Ureter (tissue), 1 donor: ENCODE results near the gene ZNF543. TPM values are rescaled to one million over a fixed set of nuclear protein-coding genes. Genes with fewer than 3 reads are reported as not detected.
"Not testable (repeated sequence)": the region's sequence is repeated elsewhere in the genome, so short reads cannot be mapped to it uniquely, and the experiment has no call there.

Experiments
- DNase-seq: peaks from one replicate; pipeline ENCODE4 v3.0.0-alpha.2; 2020; ENCODE audit warnings: low spot score
- total RNA-seq: library from RNA; stranded (reverse); gene quantifications from one replicate; pipeline ENCODE4 v1.2.4, GENCODE V29; 2023
- donor health status: DM: yes; HTN: yes; CAD: no.

ZNF543 gene
- total RNA-seq = 11.7 TPM

DNA sequence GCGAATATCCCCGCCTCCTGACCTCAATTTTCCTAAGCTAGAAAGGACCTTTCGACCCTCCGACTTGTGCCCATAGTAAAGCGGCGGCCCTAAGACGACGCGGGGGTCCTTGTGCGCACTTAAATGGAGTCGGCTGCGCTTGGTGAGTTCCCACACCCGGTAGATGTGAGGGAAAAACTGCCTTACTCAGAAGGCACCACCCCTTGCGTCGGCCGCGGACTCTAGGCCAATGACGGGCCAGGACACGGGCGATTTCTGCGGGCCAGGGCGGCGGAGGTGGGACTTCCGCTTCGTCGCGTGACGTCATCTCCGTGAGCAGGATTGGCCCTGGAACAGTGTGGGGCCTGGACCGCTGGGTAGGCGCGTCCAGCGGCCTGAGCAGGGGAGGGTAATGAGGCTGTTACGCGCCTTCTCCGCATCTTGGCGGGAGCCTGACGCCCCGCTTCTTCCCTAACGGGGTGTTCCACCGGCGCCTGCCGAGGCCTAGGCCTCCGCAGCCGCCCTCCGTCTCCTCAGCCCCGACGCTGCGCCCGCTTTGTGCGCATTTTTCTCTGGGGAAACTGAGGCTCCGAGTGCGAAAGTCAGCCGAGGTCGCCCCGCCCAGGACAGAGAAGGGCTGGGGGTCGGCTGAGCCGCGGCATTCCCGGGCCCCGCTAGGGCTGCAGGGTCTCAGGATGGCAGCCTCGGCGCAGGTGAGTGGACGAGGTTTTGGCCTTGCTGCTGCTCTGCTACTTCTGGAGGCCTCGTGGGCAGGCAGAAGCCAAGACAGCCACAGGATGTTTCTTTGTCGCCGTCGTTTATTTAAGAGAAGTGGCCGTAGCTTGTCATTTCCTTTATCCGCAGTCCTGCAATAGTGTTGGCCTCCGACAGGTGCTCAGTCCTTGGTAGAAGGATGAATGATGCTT lies at the start of gene ZNF543:
ZNF543 (plus strand) TSS at position 293 of the 905 bp plus-strand sequence; CDS start at position 675, 382 bp downstream.
- peak; percentile 97 for DNase-seq

GRCh38 chr19:57271280-57271679 lies 49.0 kb upstream of the ZNF543 start:
- no peak for DNase-seq

DNA sequence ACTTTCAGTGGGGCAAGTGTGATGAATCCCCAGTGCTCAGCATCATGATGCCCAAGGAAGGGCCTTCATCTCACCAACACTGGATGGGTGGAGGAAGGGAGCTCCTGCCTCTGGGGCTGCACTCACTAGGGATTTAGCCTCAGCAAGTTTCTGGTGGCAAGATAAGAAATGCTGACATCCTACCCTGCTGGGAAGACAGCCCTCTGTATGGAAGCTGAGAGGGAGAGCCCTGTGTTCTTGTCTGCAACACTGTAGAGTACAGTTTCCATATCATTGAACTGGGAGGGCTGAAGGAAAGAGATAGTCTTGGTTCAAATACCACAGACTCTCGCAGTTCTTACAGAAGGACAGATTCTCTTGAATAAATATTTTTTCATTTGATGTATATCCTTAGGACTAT lies 47.3 kb upstream of the ZNF543 start:
- no peak for DNase-seq

DNA sequence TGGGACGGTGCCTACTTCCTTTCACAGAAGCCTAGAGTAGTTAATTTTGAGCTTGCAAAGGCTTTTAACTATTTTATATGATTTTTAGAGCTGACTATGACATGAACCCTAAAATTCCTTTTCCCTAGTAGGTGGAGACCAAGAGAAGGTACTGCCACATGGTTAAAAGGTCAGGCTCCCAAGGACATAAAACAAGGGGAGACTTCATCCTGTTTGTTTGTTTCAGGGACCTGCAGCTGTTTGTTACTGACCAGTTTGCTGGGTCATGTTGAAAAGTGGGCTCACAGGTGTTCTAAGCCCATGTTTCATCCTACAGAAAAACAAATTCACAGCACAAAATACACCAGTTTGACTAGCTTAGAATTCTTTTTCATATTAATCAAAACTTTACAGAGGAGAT lies 43.8 kb upstream of the ZNF543 start:
- DNase-seq = no peak

DNA sequence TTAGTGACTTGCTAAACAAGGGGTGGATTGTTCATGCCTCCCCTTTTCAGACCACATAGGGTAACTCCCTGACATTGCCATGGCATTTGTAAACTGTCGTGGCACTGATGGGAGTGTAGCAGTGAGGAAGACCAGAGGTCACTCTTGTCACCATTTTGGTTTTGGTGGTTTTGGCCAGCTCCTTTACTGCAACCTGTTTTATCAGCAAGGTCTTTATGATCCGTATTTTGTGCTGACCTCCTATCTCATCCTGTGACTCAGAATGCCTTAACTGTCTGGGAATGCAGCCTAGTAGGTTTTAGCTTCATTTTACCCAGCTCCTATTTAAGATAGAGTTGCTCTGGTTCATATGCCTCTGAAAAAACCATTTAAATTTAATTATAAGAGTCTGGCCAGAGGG lies 41.8 kb upstream of the ZNF543 start:
- not testable (repeated sequence) for DNase-seq

DNA sequence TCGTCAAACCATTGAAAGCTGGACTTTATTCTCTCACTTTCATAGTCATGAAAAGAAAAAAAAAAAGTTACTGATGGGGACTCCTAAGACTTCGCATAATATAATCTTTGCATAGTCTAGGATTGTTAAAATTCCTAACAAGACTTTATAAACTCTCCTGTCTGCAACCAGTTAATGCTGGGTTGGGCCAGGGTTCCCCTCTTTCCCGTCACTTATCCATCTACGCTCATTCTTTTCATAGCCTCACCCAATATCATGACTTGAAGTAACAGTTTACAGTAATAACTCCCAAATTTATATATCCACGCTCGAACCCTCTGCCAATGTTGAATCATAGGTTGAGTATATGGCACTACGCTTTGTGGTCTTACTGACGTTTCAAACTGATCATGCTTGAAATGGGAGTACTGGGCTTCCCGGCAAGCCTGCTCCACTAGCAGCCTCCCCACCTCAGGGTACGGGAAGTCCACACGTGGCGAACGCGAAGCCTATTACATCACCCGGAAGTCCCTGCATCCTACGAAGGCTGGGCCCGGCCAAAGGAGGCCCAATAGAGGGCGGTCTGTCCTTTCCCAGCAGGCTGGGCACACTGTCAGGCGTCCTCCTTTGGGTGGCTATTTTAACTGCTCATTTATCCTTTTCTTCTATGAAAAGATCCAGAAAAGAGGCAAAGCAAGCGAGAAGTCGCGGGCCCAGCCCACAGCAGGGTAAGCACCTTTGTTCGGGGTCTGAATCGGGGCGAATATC lies 40.7 kb upstream of the ZNF543 start:
- DNase-seq = peak; percentile 94

GRCh38 chr19:57280165-57280961 lies 39.9 kb upstream of the ZNF543 start, which contains the start of gene ZNF460:
Gene ZNF460, plus strand, starts transcription at chr19:57280485. Its CDS starts 322 bp downstream, at chr19:57280807.
- DNase-seq = peak; percentile 98

DNA sequence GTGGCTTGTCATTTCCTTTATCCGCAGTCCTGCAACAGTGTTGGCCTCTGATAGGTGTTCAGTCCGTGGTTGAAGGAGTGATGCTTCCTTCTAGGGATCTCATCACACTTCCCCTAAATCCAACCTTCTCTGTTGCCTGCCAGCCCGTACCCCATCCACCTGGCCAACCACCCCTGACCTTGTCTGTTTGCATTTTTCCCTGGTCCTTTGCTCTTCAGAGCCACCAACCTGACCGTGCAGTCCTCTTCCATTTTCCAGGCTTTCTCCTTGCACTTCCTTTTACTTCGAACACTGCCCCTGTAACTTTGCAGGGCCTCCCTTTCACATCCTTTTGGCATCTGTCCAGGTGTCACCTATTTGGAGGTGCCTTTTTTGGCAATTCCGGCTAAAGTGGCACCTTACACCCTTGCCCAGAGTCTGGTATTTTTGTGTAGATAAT lies 39.3 kb upstream of the ZNF543 start:
- peak; percentile 54 for DNase-seq

GRCh38 chr19:57282011-57282643 lies 38.1 kb upstream of the ZNF543 start:
- DNase-seq = no peak

- DNase-seq = no peak
Measured at GRCh38 chr19:57288373-57288772, 31.9 kb upstream of the ZNF543 start.

GRCh38 chr19:57290970-57291369 lies 29.3 kb upstream of the ZNF543 start:
- no peak for DNase-seq

DNA sequence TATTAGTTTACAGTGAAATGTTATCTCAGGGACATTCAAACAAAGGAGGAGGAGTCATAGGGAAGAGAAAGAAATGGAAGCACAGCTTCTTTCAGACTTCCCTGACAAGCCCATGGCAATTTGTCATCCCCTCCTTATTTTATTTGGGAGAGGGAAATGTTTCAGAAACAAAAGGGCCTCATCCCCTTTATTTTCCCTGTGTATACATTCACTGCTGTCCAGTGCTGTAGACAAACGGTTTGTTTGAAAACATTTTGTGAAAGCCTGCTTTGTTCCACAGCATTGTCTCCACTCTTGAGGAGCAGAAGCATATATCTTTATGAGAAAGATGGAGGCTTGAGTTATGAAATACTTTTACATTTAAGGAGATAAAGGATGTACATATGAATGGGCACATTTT lies 27.7 kb upstream of the ZNF543 start:
- no peak for DNase-seq

DNA sequence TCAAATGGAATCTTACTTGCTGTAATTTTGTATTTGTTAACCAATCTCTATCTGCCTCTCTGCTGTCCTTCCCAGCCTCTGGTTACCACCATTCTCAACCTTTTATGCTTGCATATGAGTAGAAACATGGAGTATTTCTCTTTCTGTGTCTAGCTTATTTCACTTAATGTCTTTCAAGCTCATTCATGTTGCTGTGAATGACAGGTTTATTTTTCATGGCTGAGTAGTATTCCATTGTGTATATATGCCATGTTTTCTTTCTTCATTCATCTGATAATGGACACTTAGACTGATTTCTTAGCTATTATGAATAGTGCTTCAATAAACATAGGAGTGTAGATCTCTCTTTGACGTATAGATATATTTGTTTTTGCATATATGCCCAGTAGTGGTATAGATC lies 26.6 kb upstream of the ZNF543 start:
- DNase-seq = no peak

- no peak for DNase-seq
Measured at GRCh38 chr19:57302020-57302465, 18.2 kb upstream of the ZNF543 start.

- DNase-seq = no peak
Measured at GRCh38 chr19:57302727-57303401, 17.4 kb upstream of the ZNF543 start.

GRCh38 chr19:57305056-57305455 lies 15.2 kb upstream of the ZNF543 start:
- no peak for DNase-seq

DNA sequence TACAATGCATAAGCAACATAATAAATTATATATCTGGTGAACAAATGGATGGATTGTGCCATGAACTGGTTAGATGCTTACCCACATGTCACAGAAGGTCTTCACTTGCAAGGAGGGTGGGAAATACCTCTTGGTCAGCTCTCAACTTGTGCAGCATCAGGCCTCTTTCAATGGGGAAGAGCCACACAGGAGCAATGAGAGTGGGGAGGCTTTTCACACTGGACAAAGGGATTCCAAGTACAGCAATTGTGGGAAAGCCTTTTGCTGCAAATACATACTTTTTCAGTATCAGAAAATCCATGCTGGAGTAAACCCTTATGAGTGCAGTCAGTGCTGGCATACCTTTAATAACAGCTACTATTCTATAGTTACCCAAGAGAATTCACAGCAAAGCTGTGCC lies 11.8 kb upstream of the ZNF543 start:
- no peak for DNase-seq

GRCh38 chr19:57310792-57311191 lies 9.5 kb upstream of the ZNF543 start:
- no peak for DNase-seq

- DNase-seq = no peak
Measured at GRCh38 chr19:57314146-57314545, 6.1 kb upstream of the ZNF543 start.

DNA sequence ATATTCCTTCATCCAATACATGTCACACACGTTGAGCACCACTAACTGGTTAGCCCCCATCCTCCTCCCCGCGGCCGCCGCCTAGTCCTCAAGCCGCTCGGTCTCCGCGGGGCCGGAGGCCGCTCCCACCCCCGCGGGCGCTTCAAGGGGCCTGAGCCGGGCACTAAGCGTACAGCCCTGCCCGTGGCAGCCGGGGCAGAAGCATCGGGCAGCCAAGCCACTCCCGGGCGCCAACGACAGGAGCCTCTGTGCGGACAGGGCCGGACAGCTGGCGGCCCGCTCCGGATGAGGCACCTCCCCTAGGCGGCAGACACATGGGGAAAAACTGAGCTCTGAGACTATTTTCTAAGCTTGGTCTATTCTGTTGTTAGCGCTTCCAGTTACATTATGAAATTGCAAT lies 2.8 kb upstream of the ZNF543 start:
- no peak for DNase-seq

GRCh38 chr19:57319869-57320179 lies 448 bp upstream of the ZNF543 start:
- no peak for DNase-seq
